A549 (cell line): ENCODE measurements around the gene PEX14. TPM values are rescaled to one million over a fixed set of nuclear protein-coding genes. Genes with fewer than 3 reads are reported as not detected.

Experiments
- ATAC-seq, 2 experiments: fragments of 200-7000 bp in 1 of 2; fragments of >200 bp in 1 of 2; cut with Nextera tagmentation in 1 of 2; cut with Tn5 transposase in 1 of 2; 3 replicates each; pipeline versions ENCODE4 v1.8.0 to v1.9.1; 2018 to 2020; ENCODE audit warnings: mild to moderate bottlenecking in 1 of 2, moderate library complexity in 1 of 2
- CTCF ChIA-PET: fragments of 300-600 bp; sonication (Branson Sonifier 250); formaldehyde crosslinking; extraction: SDS; loops from one replicate; lab custom pipeline; 2021; ENCODE audit warnings: antibody characterized with exemption, inconsistent platforms; lab: Yijun Ruan, JAX
- POLR2A ChIA-PET: fragments of 350-600 bp; formaldehyde crosslinking; extraction: SDS; loops from one replicate; lab custom pipeline; 2021; ENCODE audit warnings: antibody characterized with exemption, inconsistent platforms; lab: Yijun Ruan, JAX
- DNase-seq, 2 experiments: peaks; one replicate each; pipeline versions ENCODE4 v3.0.0 to v3.0.0-alpha.2; 2011 to 2016; ENCODE audit warnings: low read depth in 1 of 2, low spot score in 1 of 2
- FAIRE-seq: peaks from 2 replicates; lab custom pipeline; 2011; peaks lifted over from hg19 to GRCh38; lab: Jason Lieb, UNC
- H3K27ac ChIP-seq, 2 experiments: fragments of >200 bp; sonication (Bioruptor Twin); formaldehyde crosslinking; 3 replicates each; pipeline ENCODE4 v1.5.1; 2016 to 2017
- H3K4me1 ChIP-seq: fragments of >200 bp; sonication (Bioruptor Twin); formaldehyde crosslinking; 3 replicates; pipeline ENCODE4 v1.6.1; 2016
- H3K4me2 ChIP-seq: fragments of >200 bp; sonication (Bioruptor Twin); formaldehyde crosslinking; 3 replicates; pipeline ENCODE4 v1.6.1; 2016
- H3K4me3 ChIP-seq: fragments of >200 bp; sonication (Bioruptor Twin); formaldehyde crosslinking; 3 replicates; pipeline ENCODE4 v1.5.1; 2016
- H3K9me3 ChIP-seq: fragments of >200 bp; sonication (Bioruptor Twin); formaldehyde crosslinking; 3 replicates; pipeline ENCODE4 v1.6.1; 2016
- CBX2 ChIP-seq: fragments of 200-600 bp; sonication (generic); IDR thresholded peaks from 2 replicates; pipeline ENCODE4 v1.6.1; 2016; ENCODE audit warnings: low read depth, mild to moderate bottlenecking, borderline replicate concordance
- CBX8 ChIP-seq: fragments of 200-600 bp; sonication (generic); IDR thresholded peaks from 2 replicates; pipeline ENCODE4 v1.6.1; 2016
- ELK1 ChIP-seq: fragments of 150-350 bp; IDR thresholded peaks from 2 replicates; pipeline ENCODE4 v1.6.1; 2014; ENCODE audit warnings: low read depth, mild to moderate bottlenecking, low read length
- HDAC2 ChIP-seq: fragments of 200-600 bp; sonication (generic); IDR thresholded peaks from 2 replicates; pipeline ENCODE4 v1.6.1; 2016
- KDM1A ChIP-seq: fragments of 200-600 bp; sonication (generic); IDR thresholded peaks from 2 replicates; pipeline ENCODE4 v1.6.1; 2016; ENCODE audit warnings: low read depth, mild to moderate bottlenecking
- MAFK ChIP-seq: fragments of 450-650 bp; IDR thresholded peaks from 2 replicates; pipeline ENCODE4 v1.6.1; 2014; ENCODE audit not compliant: partially characterized antibody
- NFE2L2 ChIP-seq: fragments of 150-350 bp; conservative IDR thresholded peaks from 2 replicates; pipeline ENCODE4 v1.6.1; 2014; ENCODE audit warnings: low read length
- NPAS2 ChIP-seq: fragments of 250-450 bp; sonication (Bioruptor Pico); IDR thresholded peaks from 2 replicates; pipeline ENCODE4 v1.8.0; 2022; ENCODE audit warnings: mild to moderate bottlenecking, moderate library complexity, borderline replicate concordance
- NR3C1 ChIP-seq: fragments of >200 bp; sonication (Bioruptor Twin); formaldehyde crosslinking; IDR thresholded peaks from 3 replicates; pipeline ENCODE4 v1.6.1; 2017
- POLR2A ChIP-seq: IDR thresholded peaks from 2 replicates; pipeline ENCODE4 v1.6.1; 2012; ENCODE audit warnings: mild to moderate bottlenecking, low read length
- RFX5 ChIP-seq: fragments of 450-650 bp; IDR thresholded peaks from 2 replicates; pipeline ENCODE4 v1.7.1; 2014; ENCODE audit warnings: antibody characterized with exemption, mild to moderate bottlenecking, moderate library complexity
- SMC3 ChIP-seq: fragments of >200 bp; sonication (Bioruptor Twin); formaldehyde crosslinking; IDR thresholded peaks from 3 replicates; pipeline ENCODE4 v1.6.1; 2018; ENCODE audit warnings: inconsistent platforms
- SREBF2 ChIP-seq: fragments of 450-650 bp; IDR thresholded peaks from 2 replicates; pipeline ENCODE4 v1.6.1; 2014; ENCODE audit warnings: mild to moderate bottlenecking, moderate library complexity
- ZNF302 ChIP-seq: fragments of 250-450 bp; sonication (Bioruptor Pico); IDR thresholded peaks from 2 replicates; pipeline ENCODE4 v1.9.0; 2021; ENCODE audit warnings: inconsistent platforms, mild to moderate bottlenecking, moderate library complexity
- WGBS: methylation state at CpG from one replicate; pipeline ENCODE4 v1.1.6; 2017; ENCODE audit errors: missing lambda C conversion rate; 5-methylcytosine and 5-hydroxymethylcytosine counted together
- polyA plus RNA-seq, 4 experiments: library from polyadenylated mRNA; depleted of rRNA in 3 of 4; stranded (reverse); fragments of >200 nt; fragmentation: RNase III in 1 of 4; extraction: RNeasy Plus Mini Kit Qiagen cat#74134 plus additional on column Dnase treatment in 1 of 4; gene quantifications; 2 replicates in 3 of 4; 3 replicates in 1 of 4; pipeline ENCODE4 v1.2.3, GENCODE V29; 2011 to 2017
- TF ChIP-seq, protein P1 (sequence below): fragments of >200 bp; sonication (Bioruptor Twin); formaldehyde crosslinking; IDR thresholded peaks from 3 replicates; pipeline ENCODE4 v1.6.1; 2016
- TF ChIP-seq, protein P2 (sequence below): IDR thresholded peaks from 2 replicates; pipeline ENCODE4 v1.6.1; 2012; ENCODE audit warnings: low read depth, borderline replicate concordance
- TF ChIP-seq, protein P3 (sequence below): fragments of 250-450 bp; sonication (Bioruptor Pico); IDR thresholded peaks from 2 replicates; pipeline ENCODE4 v1.5.0; 2020; ENCODE audit warnings: low read depth, mild to moderate bottlenecking, moderate library complexity

Gene PEX14
- polyA plus RNA-seq, 2 of the 4 experiments (the other 2 are of a cell fraction): 7.7 to 15.0 TPM

DNA sequence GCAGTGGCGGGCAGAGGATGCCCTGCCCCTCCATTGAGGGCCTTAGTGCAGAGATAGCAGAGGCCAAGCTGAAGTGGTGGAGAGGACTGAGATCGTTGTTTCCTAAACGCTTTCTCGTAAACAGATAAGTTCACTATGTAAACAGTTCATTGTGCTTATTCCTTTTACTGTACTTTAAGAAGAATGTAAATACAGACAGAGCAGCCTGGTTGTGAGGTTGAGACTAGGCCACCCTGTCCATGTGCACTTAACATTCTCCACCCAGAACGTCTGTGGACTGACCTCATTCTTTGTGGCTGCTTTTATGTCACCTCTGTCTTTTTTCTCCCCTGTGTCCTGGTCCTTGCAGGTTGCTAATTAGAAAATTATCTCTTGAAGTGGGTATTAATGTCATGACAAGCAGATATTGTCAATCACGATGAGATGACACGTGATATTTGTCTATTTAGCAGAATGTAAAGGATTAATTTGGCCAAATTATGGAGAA, 36.0 kb upstream of the PEX14 start:
- WGBS: 56% methylated on average over 7 of the region's 7 CpGs
- FAIRE-seq: no peak

DNA sequence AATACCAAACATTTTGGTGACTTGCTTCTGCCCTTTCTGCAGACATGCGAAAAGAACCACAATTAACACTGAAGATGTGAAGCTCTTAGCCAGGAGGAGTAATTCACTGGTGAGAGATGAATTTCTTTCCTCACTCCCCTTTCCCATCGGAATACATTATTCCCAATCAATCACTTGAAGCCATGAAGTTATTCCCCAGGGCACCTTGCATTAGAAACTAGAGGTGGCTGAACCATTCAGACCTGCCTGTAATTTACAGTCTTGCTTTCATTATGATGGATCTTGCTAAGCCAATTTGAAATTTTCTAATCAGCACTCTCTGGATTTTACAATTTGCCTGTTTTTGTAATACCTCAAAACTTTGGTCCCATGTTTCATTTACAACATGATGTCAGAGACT, 34.4 kb upstream of the PEX14 start:
- DNase-seq: no peak
- Histone ChIP-seq H3K4me3 (no peak overlapping the region), H3K4me2 (no peak overlapping the region), H3K4me1 (no peaks in the 10 kb centered on the region), H3K27ac (no peak overlapping the region), H3K9me3 (no peaks in the 10 kb centered on the region)
- ATAC-seq: no peak
- CTCF ChIA-PET: interaction anchor here (2.4 kb wide), 1 partner anchor 10 kb away, joined by 7 read pairs; the partner anchor contains the start of gene CENPS
- POLR2A ChIA-PET: no interaction called here
- WGBS: 98% methylated on average over 2 of the region's 2 CpGs
- TF ChIP-seq CBX8 (no peak), HDAC2 (no peak), POLR2A (no peak)
- no peak for FAIRE-seq

More for the DNA sequence above, 36.0 kb upstream of the PEX14 start:
- no peak overlapping the region for H3K4me3 ChIP-seq
- CTCF ChIA-PET: interaction anchor here (1.3 to 2.4 kb wide), 3 partner anchors 8 to 62 kb away, joined by 3 to 7 read pairs (median 6); partner anchors contain the start of gene CENPS
- TF ChIP-seq MAFK: peak; percentile 38
- no peak for TF ChIP-seq SMC3
- no peak for TF ChIP-seq CBX8
- no peaks in the 10 kb centered on the region for H3K9me3 ChIP-seq
- no peaks in the 10 kb centered on the region for H3K4me1 ChIP-seq
- DNase-seq (no peak), ATAC-seq (peak in 1 of 2 experiments; percentile 28; a peak in 1 of 6 replicates)
- POLR2A ChIA-PET: interaction anchor here (1.5 kb wide), 1 partner anchor 14 kb away, joined by 3 read pairs; no protein-coding TSS in a partner anchor
- H3K27ac ChIP-seq: no peak overlapping the region
- no peak overlapping the region for H3K4me2 ChIP-seq

DNA sequence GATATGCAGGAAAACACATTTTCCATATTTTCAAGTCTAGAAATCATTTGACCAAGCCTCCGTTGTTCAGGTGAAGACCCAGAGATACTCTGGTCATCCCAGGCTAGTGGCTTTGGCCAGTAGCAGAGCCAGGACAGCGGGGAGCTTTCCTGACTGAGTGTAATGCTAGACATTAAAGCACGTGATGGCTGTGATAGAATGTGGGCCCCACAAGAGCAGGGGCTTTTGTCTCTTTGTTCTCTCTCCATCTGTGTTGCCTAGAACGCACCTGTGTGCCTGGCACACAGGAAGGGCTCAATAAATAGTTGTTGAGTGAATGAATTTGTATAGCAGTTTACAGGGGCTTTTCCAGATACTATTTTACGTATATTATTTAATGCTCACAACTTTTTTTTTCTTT, 34.0 kb upstream of the PEX14 start:
- POLR2A ChIA-PET: no interaction called here
- Histone ChIP-seq H3K4me1 (no peaks in the 10 kb centered on the region), H3K27ac (no peak overlapping the region)
- TF ChIP-seq, protein P1, sequence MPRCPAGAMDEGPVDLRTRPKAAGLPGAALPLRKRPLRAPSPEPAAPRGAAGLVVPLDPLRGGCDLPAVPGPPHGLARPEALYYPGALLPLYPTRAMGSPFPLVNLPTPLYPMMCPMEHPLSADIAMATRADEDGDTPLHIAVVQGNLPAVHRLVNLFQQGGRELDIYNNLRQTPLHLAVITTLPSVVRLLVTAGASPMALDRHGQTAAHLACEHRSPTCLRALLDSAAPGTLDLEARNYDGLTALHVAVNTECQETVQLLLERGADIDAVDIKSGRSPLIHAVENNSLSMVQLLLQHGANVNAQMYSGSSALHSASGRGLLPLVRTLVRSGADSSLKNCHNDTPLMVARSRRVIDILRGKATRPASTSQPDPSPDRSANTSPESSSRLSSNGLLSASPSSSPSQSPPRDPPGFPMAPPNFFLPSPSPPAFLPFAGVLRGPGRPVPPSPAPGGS: no peak
- TF ChIP-seq RFX5 (no peak), NFE2L2 (no peak), KDM1A (no peak), ELK1 (no peak), SMC3 (no peak), SREBF2 (no peak), NPAS2 (no peak), NR3C1 (no peak), CBX2 (no peak), ZNF302 (no peak), MAFK (no peak)
- TF ChIP-seq, protein P2, sequence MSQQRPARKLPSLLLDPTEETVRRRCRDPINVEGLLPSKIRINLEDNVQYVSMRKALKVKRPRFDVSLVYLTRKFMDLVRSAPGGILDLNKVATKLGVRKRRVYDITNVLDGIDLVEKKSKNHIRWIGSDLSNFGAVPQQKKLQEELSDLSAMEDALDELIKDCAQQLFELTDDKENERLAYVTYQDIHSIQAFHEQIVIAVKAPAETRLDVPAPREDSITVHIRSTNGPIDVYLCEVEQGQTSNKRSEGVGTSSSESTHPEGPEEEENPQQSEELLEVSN: no peak
- TF ChIP-seq, protein P3, sequence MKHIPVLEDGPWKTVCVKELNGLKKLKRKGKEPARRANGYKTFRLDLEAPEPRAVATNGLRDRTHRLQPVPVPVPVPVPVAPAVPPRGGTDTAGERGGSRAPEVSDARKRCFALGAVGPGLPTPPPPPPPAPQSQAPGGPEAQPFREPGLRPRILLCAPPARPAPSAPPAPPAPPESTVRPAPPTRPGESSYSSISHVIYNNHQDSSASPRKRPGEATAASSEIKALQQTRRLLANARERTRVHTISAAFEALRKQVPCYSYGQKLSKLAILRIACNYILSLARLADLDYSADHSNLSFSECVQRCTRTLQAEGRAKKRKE (CRISPR knock-in tag): no peak
- TF ChIP-seq, all 56 proteins: peak for 0
- H3K4me3 ChIP-seq: no peak overlapping the region
- H3K9me3 ChIP-seq: no peaks in the 10 kb centered on the region
- H3K4me2 ChIP-seq: no peak overlapping the region
- FAIRE-seq: no peak
- DNase-seq: no peak
- no peak for ATAC-seq
- CTCF ChIA-PET: interaction anchor here (5.6 kb wide), 1 partner anchor 10 kb away, joined by 25 read pairs; the partner anchor contains the start of gene CENPS
- WGBS: 100% methylated on average over 5 of the region's 5 CpGs
